ENCODE measurements around the gene SRGAP2.
"Not testable (repeated sequence)": the region's sequence is repeated elsewhere in the genome, so short reads cannot be mapped to it uniquely, and the experiment has no call there.

GRCh38 chr1:206175459-206176113 lies 27.8 kb upstream of the SRGAP2 start:
- peak in 1 of 2 donors; percentile 36 for TF ChIP-seq CTCF (conservative IDR thresholded peaks at IDR 0.05 in 1 of 2, IDR thresholded peaks at IDR 0.05 in 1 of 2; ENCODE audit: extremely low read depth in 1 of 2, insufficient read depth in 1 of 2, low read depth in 1 of 2, low read length in 2 of 2)
- TF ChIP-seq EZH2 (IDR thresholded peaks at IDR 0.05; ENCODE audit: borderline replicate concordance, low read length), result not testable (repeated sequence)
